ENCODE results near the gene RNF207. TPM values are rescaled to one million over a fixed set of nuclear protein-coding genes. Genes with fewer than 3 reads are reported as not detected.

The RNF207 gene
- total RNA-seq, 1 donor from 2014 or later: 20.1 TPM

DNA sequence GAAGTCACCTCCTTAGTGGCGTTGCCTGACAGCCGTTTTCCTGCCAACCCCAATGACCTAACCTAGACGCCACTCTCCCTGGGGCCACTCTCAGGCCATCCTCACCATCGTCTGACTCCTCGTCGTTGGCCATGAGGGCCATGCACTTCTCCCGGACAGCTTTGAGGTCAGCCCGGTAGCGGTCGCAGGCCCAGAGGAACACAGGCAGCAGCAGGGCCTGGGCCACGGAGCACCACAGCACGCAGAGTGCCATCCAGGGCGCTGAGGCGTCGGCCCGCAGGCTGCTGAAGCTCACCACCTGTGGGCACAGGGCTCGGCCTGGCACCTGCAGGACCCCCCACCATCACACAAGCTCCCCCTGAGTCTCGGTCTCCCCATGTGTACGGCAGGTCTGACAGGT, 45.3 kb downstream of the RNF207 start:
- H3K36me3 ChIP-seq (ENCODE audit: control insufficient read depth, insufficient read depth, low read length): no peaks in the 10 kb centered on the region
- no peak for DNase-seq (ENCODE audit: low read depth)
- H3K4me3 ChIP-seq (ENCODE audit: low read depth, low read length): no peak overlapping the region
- peaks cover 40% of the 10 kb centered on the region for H3K27me3 ChIP-seq (ENCODE audit: control insufficient read depth, insufficient read depth, low read length)
- TF ChIP-seq, protein P1, sequence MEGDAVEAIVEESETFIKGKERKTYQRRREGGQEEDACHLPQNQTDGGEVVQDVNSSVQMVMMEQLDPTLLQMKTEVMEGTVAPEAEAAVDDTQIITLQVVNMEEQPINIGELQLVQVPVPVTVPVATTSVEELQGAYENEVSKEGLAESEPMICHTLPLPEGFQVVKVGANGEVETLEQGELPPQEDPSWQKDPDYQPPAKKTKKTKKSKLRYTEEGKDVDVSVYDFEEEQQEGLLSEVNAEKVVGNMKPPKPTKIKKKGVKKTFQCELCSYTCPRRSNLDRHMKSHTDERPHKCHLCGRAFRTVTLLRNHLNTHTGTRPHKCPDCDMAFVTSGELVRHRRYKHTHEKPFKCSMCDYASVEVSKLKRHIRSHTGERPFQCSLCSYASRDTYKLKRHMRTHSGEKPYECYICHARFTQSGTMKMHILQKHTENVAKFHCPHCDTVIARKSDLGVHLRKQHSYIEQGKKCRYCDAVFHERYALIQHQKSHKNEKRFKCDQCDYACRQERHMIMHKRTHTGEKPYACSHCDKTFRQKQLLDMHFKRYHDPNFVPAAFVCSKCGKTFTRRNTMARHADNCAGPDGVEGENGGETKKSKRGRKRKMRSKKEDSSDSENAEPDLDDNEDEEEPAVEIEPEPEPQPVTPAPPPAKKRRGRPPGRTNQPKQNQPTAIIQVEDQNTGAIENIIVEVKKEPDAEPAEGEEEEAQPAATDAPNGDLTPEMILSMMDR (IDR thresholded peaks at IDR 0.05; ENCODE audit: insufficient read depth, low read length, poor library complexity, severe bottlenecking): no peak

DNA sequence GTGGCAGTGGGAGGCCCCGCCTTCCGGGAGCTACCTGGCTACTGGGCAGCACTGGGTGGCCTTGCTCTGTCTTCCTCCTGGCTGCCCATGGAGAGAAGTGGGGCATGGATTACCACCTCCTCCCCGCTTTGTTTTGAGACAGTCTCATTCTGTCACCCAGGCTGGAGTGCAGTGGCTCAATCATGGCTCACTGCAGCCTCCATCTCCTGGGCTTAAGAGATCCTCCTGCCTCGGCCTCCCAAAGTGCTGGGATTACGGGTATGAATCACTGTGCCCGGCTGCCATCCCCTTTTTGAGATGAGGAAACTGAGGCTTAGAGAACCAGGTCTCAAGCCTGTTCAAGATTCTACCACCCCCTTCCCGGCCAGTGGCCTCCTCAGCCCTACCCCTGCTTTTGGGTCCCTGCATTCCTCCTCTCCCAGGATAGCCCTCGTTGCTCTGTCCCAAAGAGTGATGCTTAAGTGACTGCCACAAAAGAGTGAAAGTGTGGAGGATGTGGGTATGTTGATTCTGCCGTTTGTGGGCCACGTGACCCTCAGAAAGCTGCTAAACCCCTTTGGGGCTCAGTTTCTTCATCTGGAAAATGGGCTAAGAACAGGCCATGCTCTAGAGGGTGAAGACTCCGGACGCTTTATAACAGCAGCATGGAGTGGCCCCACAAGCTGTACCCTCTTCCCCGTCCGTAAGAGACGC, 45.9 kb downstream of the RNF207 start:
- TF ChIP-seq, protein P1 (IDR thresholded peaks at IDR 0.05; ENCODE audit: insufficient read depth, low read length, poor library complexity, severe bottlenecking): no peak
- H3K27me3 ChIP-seq (ENCODE audit: control insufficient read depth, insufficient read depth, low read length): peaks cover 36% of the 10 kb centered on the region
- no peaks in the 10 kb centered on the region for H3K36me3 ChIP-seq (ENCODE audit: control insufficient read depth, insufficient read depth, low read length)
- no peak for DNase-seq (ENCODE audit: low read depth)
- H3K4me3 ChIP-seq (ENCODE audit: low read depth, low read length): no peak overlapping the region

DNA sequence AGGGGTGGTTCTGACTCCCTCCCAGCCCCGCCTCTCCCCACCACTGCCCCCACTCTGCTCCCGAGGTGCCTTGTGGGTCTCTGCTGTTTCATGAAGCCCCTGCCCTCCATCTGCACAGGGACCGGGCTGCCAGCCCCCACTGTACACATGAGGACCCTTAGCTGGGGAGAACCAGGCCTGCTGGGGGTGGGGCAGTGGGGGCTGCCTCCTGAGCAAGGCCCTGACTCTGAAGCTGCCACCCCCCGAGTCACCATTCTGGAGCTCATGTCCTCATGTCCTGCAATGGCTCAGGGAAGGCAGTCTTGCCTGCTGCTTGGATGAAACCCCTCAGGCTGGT, 46.4 kb downstream of the RNF207 start:
- DNase-seq (ENCODE audit: low read depth): no peak
- TF ChIP-seq, protein P1 (IDR thresholded peaks at IDR 0.05; ENCODE audit: insufficient read depth, low read length, poor library complexity, severe bottlenecking): no peak
- Histone ChIP-seq H3K4me3 (ENCODE audit: low read depth, low read length) (no peak overlapping the region), H3K36me3 (ENCODE audit: control insufficient read depth, insufficient read depth, low read length) (no peaks in the 10 kb centered on the region), H3K27me3 (ENCODE audit: control insufficient read depth, insufficient read depth, low read length) (peaks cover 36% of the 10 kb centered on the region)

DNA sequence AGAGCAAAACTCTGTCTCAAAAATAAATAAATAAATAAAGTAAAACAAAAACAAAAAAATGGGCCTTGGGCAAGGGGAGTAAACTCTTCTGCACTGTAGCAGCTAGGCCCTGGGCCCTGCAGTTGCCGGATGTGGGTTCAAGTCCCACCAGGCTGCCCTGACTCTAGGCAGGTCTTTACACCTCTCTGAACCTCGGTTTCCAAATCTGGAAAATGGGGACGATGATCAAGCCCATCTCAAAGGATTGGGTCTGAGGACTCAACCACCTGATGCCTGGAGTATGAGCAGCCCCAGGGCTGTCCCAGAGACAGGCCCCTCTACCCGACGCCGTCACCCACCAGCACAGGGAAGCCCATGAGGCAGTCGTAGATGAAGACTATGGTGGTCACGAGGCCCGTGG, 47.5 kb downstream of the RNF207 start:
- TF ChIP-seq, protein P1 (IDR thresholded peaks at IDR 0.05; ENCODE audit: insufficient read depth, low read length, poor library complexity, severe bottlenecking): no peak
- Histone ChIP-seq H3K27me3 (ENCODE audit: control insufficient read depth, insufficient read depth, low read length) (peaks cover 28% of the 10 kb centered on the region), H3K4me3 (ENCODE audit: low read depth, low read length) (no peak overlapping the region), H3K36me3 (ENCODE audit: control insufficient read depth, insufficient read depth, low read length) (no peaks in the 10 kb centered on the region)
- DNase-seq (ENCODE audit: low read depth): no peak

DNA sequence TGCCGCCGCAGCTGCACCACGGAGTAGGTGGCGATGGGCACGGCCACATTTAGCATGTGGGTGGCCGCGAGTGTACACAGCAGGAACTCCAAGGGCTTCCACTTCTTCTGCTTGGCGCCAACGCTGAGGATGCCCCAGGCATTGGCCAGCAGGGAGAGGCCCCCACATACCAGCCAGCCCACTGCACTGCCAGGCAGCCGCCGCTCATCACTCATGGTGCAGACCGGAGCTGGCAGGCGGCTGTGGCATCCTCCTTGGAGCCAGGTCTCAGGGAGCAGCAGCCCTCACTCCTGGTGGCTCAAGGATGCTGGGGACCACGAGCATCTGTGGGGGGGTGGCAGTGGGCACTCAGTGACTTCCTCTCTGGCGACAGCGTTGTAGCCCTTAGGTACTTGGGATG, 48.8 kb downstream of the RNF207 start:
- no peaks in the 10 kb centered on the region for H3K36me3 ChIP-seq (ENCODE audit: control insufficient read depth, insufficient read depth, low read length)
- TF ChIP-seq, protein P1 (IDR thresholded peaks at IDR 0.05; ENCODE audit: insufficient read depth, low read length, poor library complexity, severe bottlenecking): no peak
- peaks cover 22% of the 10 kb centered on the region for H3K27me3 ChIP-seq (ENCODE audit: control insufficient read depth, insufficient read depth, low read length)
- H3K4me3 ChIP-seq (ENCODE audit: low read depth, low read length): no peak overlapping the region
- no peak for DNase-seq (ENCODE audit: low read depth)

DNA sequence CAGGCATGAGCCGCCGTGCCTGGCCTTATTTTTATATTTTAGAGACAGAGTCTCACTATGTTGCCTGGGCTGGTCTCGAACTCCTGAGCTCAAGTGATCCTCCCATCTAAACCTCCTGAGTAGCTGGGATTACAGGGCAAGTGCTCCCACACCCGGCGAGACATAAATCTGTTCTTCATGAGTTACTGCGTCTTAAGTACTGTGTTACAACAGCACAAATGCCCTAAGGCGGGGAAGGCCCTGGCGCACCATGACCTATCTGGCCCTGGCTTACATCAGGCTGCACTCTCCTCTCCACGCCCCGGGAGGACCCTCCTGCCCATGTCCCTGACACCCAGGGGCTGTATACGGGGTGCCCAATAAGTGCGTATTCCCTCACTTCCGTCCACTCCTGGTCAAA, 50.7 kb downstream of the RNF207 start:
- Histone ChIP-seq H3K4me3 (ENCODE audit: low read depth, low read length) (no peak overlapping the region), H3K36me3 (ENCODE audit: control insufficient read depth, insufficient read depth, low read length) (no peaks in the 10 kb centered on the region), H3K27me3 (ENCODE audit: control insufficient read depth, insufficient read depth, low read length) (peaks cover 5% of the 10 kb centered on the region)
- no peak for DNase-seq (ENCODE audit: low read depth)
- TF ChIP-seq, protein P1 (IDR thresholded peaks at IDR 0.05; ENCODE audit: insufficient read depth, low read length, poor library complexity, severe bottlenecking): no peak

Measured in kidney epithelial cell (primary cell).